Stimulated activated CD4-positive, alpha-beta T cell treated with anti-CD3 and anti-CD28 coated beads, Interleukin-4, amount 100 ng/mL, for 48 hours (primary cell): Measurements from ENCODE around the gene NDE1.
"Not testable (repeated sequence)": the region's sequence is repeated elsewhere in the genome, so short reads cannot be mapped to it uniquely, and the experiment has no call there.

Source experiments
- DNase-seq, 2 donors: peaks; one replicate each; pipeline ENCODE4 v3.0.0-alpha.2; 2020; ENCODE audit warnings: low read depth in 2 of 2

NDE1 gene

DNA sequence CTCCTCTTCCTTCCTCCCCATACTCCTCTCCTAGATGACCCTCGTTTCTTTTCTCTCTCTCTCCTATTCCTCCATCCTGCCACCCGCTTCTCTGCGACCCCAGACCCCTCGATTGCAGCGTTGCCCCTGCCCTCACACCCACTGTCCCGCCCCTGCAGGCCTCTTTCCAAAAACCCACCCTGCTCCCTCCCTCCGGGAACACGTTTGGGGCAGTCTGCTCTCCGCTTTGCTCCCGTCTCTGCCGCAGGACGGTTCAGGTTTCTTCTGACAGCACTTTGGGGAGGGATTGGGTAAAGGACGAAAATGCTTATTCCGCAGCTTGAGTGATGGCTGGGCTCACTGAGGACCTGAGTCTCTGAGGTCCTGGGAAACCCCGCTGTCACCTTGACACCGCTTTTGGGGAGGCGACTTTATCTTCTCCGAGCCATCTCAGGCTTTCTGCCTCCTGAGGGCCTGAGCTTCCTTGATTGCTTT is 690 bp downstream of the NDE1 start:
- peak in 1 of 2 donors; percentile 40 for DNase-seq

GRCh38 chr16:15652293-15653001 is 2.4 kb downstream of the NDE1 start:
- no peak for DNase-seq

GRCh38 chr16:15653227-15653626 is 3.2 kb downstream of the NDE1 start:
- DNase-seq, result no peak

DNA sequence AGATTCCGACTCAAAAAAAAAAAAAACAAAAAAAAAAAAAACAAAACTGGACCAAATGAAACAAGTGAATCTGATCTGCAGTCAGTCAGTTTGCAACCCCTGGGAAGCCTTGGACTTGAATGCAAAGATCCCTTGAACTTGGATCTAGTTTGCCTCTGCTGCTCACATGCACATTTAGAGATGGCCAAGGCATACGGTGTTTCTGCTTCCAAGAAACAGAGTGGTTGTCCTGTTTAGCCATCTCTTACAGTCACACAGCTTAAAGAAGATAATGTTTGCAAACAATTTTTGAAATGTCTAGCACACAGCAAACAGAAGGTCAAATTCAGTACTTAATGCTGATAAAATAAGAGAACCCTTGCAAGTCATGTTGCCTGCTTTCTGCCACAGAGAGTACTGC is 4.5 kb downstream of the NDE1 start:
- DNase-seq, result no peak

DNA sequence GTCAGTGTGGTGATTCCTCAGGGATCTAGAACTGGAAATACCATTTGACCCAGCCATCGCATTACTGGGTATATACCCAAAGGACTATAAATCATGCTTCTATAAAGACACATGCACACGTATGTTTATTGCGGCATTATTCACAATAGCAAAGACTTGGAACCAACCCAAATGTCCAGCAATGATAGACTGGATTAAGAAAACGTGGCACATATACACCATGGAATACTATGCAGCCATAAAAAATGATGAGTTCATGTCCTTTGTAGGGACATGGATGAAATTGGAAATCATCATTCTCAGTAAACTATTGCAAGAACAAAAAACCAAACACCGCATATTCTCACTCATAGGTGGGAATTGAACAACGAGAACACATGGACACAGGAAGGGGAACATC is 5.5 kb downstream of the NDE1 start:
- not testable (repeated sequence) for DNase-seq

GRCh38 chr16:15658149-15658548 is 8.1 kb downstream of the NDE1 start:
- DNase-seq, result no peak

- no peak for DNase-seq
These were observed 8.5 kb downstream of the NDE1 start for GRCh38 chr16:15658556-15658955.

DNA sequence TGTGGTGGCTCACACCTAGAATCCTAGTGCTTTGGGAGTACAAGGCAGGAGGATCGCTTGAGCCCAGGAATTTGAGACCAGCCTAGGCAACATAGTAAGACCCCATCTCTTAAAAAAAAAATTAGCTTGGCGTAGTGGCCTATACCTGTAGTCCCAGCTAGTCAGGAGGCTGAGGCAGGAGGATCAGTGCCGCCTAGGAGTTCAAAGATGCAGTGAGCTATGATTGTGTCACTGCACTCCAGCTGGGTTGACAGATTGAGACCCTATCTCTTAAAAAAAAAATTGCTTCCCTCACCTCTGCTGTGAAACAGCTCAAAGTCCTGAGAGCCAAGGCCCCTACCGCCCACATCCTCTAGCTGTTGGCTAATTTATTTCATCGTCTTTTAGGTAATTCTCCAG is 10.2 kb downstream of the NDE1 start:
- no peak for DNase-seq

- DNase-seq, result no peak
These were observed 15.1 kb downstream of the NDE1 start for GRCh38 chr16:15665107-15665506.

DNA sequence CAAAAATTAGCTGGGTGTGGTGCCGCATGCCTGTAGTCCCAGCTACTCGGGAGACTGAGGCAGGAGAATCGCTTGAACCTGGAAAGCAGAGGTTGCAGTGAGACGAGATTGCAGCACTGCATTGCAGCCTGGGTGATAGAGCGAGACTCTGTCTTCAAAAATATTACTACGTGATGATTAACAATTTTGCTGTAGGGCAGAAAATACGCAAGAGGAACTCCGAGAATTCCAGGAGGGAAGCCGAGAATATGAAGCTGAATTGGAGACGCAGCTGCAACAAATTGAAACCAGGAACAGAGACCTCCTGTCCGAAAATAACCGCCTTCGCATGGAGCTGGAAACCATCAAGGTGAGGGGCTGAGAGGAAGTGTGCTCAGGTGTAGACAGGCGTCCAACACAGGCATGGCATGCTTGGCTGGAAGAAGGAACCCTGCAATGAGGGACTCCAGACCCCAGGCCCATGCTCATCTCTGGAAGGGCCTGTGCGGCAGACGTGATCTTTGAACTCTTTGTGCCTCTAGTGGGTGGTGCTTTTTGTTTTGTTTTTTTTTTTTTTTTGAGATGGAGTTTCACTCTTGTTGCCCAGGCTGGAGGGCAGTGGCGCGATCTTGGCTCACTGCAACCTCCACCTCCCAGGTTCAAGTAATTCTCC is 17.2 kb downstream of the NDE1 start:
- DNase-seq, result no peak

DNA sequence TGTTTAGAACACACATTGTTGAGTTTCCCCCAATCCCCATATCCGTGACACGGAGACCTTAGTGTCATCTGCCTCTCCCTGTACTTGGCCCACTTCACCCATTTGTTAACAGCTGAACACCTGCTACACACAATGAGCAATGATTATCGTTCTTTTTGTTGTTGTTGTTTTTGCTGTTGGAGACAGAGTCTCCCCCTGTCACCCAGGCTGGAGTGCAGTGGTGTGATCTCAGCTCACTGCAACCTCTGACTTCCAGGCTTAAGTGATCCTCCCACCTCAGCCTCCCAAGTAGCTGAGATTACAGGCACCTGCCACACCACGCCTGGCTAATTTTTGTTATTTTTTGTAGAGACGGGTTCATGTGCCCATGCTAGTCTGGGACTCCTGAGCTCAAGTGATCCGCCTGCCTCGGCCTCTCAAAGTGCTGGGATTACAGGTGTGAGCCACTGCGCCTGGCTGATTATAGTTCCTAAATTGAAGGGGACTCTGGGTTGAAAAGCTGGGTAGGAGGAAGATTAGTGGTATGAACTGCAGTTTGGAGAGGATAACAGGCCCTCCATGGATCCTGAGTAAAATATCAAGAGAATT is 21.6 kb downstream of the NDE1 start:
- no peak for DNase-seq

DNA sequence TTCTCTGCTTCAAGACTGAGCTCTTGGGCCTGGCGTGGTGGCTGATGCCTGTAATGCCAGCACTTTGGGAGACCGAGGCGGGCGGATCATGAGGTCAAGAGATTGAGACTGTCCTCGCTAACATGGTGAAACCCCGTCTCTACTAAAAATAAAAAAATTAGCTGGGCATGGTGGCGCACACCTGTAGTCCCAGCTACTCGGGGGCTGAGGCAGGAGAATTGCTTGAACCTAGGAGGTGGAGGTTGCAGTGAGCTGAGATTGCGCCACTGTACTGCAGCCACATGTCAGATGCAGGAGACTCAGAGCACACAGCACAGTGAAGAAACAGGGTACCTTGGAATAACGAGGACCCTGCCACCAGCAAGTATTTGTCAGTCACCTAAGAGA is 22.1 kb downstream of the NDE1 start:
- DNase-seq, result not testable (repeated sequence)

DNA sequence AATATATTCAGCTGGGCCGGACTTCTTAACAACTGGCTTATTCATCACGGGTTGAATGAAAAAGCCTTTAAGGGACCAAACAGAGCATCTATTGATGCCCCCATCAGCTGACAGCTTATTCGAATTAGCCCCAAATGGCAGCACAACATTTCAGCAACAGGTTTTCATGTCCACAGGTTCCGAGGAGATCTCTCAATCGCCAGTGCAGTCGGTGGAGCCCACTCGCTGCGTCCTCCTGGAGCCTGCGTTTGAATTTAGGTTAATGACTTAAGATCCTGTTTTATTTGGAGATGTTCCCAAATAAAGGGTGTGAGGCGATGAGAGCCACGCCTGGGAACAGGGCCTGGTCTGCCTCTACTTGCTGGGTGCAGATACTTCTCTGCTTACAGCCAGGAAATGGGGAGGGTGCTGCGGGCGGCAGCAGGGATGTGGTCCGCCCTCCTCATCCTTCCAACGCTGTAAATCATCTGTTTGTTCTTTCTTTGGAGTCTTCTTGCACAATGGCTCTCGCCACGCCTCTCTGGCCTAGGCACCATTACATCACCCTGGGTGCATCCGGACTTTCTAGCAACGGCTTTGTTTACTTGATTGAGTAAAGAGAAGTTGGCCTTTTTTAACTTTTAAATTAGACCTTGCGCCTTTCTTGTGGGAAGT is 22.6 kb downstream of the NDE1 start:
- peak; percentile 28 to 42 for DNase-seq

DNA sequence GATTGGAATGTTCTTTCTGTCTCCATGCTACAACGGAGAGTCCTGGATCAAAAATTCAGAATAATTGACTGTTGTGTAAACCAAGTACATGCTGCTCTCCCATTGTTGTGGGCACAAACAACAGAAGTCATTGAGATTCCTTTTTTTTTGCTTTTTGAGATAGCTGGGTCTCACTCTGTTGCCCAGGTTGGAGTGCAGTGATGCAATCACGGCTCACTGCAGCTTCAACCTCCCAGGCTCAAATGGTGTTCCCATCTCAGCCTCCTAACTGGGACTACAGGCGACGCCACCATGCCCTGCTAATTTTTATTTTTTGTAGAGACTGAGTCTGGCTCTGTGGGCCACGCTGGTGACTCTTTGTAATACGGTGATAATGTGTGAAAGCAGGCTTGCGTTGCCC is 24.5 kb downstream of the NDE1 start:
- DNase-seq, result no peak

- no peak for DNase-seq
These were observed 26.5 kb downstream of the NDE1 start for GRCh38 chr16:15676506-15676905.

DNA sequence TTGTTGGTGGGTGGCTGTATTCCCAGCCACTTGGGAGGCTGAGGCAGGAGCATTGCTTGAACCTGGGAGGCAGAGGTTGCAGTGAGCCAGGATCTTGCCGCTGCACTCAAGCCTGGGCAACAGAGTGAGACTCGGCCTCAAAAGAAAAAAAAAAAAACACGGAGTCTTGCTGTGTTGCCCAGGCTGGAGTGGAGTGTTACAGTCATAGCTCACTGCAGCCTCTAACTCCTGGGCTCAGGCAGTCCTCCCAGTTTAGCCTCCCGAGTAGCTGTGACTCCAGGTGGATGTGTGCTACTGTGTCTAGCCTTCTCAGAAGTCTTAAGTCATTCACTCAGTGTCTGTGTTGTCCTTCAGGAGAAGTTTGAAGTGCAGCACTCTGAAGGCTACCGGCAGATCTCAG is 27.4 kb downstream of the NDE1 start:
- no peak for DNase-seq

DNA sequence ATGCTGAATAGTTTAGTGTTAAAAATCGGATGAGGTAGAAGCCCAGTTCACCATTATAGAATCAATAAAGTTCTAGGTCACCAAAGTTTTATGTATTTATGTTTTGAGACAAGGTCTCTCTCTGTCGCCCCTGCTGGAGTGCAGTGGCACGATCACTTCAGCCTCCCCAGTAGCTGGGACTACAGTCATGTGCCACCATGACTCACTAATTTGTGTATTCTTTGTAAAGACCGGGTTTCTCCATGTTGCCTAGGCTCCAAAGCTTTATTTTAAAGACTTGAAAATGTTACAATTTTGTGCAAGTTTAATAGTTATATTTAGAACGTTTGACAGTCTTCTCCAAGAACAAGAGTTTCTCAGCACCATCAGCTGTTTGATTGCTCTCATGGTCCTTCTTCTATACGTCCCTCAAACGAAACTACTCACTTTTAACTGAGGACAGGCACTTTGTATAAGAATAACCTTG is 32.1 kb downstream of the NDE1 start:
- peak; percentile 27 to 32 for DNase-seq

GRCh38 chr16:15686287-15686686 is 36.2 kb downstream of the NDE1 start:
- DNase-seq, result no peak

DNA sequence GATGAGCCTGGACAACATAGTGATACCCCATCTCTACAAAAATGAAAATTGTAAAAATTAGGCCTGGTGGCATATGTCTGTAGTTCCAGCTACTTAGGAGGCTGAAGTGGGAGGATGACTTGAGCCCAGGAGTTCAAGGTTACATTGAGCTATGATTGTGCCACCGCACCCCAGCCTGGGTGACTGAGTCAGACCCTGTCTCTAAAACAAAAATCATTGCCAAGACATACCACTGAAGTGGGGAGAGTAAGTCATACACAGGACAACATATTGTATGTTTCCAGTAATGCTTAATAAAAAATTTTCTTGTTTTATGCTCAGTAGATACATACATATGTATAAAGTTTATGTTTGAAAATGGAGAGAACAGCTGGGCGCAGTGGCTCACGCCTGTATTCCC is 39.2 kb downstream of the NDE1 start:
- no peak for DNase-seq

GRCh38 chr16:15690296-15690695 is 40.3 kb downstream of the NDE1 start:
- no peak for DNase-seq

GRCh38 chr16:15691046-15691445 is 41.0 kb downstream of the NDE1 start:
- no peak for DNase-seq

- DNase-seq, result not testable (repeated sequence)
These were observed 42.5 kb downstream of the NDE1 start for GRCh38 chr16:15692508-15692907.

DNA sequence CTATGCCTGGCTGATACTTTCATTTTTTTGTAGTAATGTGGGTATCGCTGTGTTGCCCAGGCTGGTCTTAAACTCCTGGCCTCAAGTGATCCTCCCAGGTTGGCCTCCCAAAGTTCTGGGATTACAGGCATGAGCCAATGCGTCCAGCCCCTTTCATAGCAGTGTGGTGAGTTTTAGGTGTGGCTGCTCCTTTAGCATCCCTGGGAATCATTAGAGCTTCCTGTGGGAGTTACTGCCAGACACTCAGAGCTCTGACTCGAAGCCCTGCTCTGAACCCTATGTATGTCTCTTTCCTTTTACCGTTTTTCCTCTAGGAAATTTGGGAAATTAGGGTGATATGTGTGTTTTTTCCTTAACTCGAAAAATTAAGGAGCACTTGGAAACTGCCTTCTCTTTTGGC is 44.5 kb downstream of the NDE1 start:
- DNase-seq, result no peak
